ENCODE data around the gene CLDN14.

- no peak for TF ChIP-seq EZH2 (IDR thresholded peaks at IDR 0.05; ENCODE audit: low read depth, unreplicated experiment)
- no peak for TF ChIP-seq CTCF (conservative IDR thresholded peaks at IDR 0.05; ENCODE audit: low read depth in 2 of 2)
- TF ChIP-seq REST (IDR thresholded peaks at IDR 0.05; ENCODE audit: unreplicated experiment), result no peak
Measured at GRCh38 chr21:36412916-36413315, 67.0 kb downstream of the CLDN14 start.
